IPS-18c (cell line): ENCODE measurements around the gene SYCE3.

Source experiments
- H3K4me3 ChIP-seq: 2 replicates; pipeline ENCODE4 v1.7.0; 2013; ENCODE audit warnings: low read depth, mild to moderate bottlenecking, low read length, moderate library complexity; ENCODE audit not compliant: insufficient read depth
- H3K9me3 ChIP-seq: one replicate; pipeline ENCODE4 v1.6.1; 2013; ENCODE audit warnings: mild to moderate bottlenecking, low read length, moderate library complexity; ENCODE audit not compliant: control insufficient read depth, insufficient read depth

SYCE3 gene

DNA sequence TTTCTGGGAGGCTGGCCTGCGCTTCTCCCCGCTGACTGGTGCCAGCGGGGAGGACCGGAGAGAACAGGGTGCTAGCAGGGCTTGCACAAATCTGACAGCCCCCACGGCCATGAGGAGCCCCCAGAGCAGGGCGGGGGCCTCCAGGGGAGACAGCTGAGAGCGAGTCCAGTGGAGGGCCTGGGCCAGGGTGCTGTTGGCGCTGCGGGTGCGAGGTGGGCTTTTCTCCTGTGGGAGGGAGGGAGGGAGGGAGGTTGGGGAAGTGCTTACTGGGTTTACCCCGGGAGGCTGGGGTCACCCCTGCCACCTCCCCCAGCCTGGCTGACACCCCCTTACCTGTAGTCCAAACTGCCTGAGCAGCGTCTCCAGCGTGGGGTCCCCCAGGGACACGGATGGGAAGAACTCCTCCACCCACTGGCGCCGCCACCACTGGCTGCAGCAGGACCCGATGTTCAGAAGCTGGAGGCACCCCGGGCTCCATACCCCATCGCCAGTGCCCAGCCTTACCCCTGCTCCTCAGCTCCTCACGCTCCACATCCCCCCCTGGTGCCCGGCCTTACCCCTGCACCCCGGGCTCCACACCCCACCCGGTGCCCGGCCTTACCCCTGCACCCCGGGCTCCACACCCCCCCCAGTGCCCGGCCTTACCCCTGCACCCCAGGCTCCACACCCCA, 59.1 kb downstream of the SYCE3 start:
- Histone ChIP-seq H3K4me3 (no peak overlapping the region), H3K9me3 (peaks cover 3% of the 10 kb centered on the region)

DNA sequence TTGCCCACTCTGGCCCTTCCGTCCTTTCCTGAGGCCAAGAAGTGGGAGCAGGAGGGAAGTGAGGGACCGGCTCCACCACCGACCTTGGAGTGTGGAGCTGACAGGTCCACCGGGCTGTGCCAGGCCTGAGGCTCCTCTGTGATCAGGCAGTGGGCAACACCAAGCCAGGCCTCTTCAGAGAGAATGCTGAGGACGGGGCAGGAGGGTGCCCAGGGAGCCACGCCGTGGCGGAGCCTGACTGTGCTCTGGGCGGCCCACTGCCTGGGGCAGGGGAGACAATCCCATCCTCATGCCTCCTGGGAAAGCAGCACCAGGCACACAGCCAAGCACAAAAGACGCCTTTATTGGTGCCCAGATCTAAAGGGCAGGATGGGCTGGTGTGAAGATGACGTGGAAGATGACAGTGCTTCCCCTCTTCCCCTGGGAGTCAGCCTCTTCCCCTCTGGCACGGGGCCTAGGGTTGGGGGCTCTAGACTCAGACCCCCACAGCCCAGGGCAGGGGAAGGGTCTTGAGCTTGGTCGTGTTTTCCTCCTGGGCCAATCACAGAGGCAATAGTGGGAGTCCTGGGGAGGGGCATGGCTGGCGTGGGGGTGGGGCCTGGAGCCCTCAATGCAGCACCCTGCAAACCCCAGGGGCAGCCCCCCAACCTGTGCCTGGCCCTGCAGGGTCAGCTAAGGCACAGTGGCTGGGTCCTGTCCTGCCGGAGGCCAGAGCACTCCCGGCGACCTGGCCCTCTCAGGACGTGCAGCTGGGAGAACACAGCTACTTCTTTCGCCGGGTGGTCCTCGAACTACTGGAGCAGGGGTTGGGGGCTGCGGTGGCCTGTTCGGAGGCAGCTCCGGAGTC, 59.9 kb downstream of the SYCE3 start:
- no peak overlapping the region for H3K4me3 ChIP-seq
- H3K9me3 ChIP-seq: peaks cover 3% of the 10 kb centered on the region

DNA sequence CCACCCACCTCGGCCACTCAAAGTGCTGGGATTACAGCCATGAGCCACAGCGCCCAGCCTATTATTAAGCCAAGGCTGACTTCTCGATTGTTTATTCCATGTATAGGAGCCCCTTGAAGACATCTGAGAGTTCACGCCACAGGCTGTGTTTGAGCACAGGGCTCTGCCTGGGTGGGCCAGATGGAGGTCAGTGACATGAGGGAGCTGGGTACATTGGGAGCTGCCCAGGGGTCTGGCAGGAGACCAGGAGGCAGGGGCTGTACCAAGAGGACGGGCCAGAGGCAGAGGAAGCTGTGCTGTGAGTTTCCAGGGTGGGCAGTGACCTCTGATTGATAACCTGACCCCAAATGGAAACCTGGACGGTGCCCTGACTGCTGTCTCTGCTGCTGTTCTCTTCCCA, 60.6 kb downstream of the SYCE3 start:
- Histone ChIP-seq H3K9me3 (no peaks in the 10 kb centered on the region), H3K4me3 (no peak overlapping the region)
